GM21528 (cell line): ENCODE measurements around the gene FAM53B.
A peak's percentile ranks its signal among the peaks of the same experiment; 100 is the strongest.

ENCODE experiments used
- ATAC-seq: cut with Tn5 transposase; IDR thresholded peaks from one replicate; pipeline ENCODE4 v1.9.1; 2021; ENCODE audit warnings: mild to moderate bottlenecking, moderate library complexity; ENCODE audit not compliant: unreplicated experiment, low FRiP score

FAM53B gene

DNA sequence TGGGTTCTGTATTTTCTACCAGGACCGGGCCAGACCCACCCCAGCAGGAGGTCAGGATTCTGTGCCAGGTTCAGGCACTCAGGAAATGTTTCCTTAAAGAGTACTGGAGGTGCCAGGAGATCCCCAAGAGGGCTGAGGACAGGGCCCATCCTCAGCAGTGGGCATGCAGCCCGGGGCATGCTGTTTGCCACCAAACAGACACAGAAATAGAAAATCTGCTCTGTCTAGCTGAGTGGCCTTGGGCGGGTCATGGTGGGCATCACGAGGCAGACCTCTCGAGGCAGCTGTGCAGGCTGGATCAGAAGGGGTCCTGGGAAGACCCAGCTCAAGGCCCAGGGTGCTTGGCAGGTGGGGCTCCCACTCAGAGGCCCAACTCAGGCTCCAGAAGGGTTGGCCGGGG, 105.0 kb downstream of the FAM53B start:
- no peak for ATAC-seq

DNA sequence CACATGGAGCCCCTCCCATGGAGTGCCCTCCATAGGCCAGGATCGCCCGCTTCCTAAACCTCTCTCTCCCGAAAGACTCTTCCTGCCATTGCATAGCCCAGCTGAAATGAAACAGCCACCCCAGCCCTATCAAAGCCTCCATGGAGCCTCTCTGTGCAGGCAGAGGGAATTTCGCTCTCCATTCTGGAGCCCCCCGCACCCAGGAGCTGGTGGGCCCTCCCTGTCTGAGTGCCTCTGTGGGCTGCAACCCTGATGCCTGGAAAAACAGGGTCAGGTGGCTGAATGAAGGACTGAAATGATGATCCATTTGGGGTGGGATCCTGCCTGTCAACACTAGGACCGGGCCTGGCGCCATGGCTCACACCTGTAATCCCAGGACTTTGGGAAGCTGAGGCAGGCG, 106.4 kb downstream of the FAM53B start:
- ATAC-seq, result no peak

DNA sequence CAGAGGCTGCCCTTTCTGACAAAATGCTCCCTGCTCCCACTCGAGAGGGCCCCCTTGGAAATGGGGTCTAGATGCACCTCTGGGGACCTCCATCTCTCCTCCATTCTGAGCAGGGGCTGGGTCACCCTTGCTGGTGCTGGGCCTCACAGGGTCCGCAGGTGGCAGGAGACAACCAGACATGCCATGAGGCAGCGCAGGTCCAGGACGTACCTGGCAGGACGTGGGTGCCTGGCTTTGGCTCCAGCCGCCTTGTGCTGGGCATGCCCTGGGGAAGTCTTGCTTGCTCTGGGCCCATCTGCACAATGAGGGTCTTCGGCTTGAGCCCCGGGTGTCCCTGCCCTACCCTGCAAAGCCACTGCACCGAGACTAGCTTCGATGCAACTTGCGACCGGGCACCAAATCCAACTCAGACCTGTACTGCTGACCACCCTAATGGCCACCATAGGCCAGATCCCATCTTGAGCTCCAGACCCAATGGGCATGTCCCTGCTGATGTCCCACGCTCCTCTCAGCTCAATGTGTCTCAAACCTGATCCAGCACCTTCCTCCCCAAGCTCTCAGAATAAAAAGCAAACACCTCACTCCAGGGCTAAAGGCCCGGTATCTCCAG, 107.0 kb downstream of the FAM53B start:
- no peak for ATAC-seq

GRCh38 chr10:124636271-124636995, 107.7 kb downstream of the FAM53B start:
- no peak for ATAC-seq

DNA sequence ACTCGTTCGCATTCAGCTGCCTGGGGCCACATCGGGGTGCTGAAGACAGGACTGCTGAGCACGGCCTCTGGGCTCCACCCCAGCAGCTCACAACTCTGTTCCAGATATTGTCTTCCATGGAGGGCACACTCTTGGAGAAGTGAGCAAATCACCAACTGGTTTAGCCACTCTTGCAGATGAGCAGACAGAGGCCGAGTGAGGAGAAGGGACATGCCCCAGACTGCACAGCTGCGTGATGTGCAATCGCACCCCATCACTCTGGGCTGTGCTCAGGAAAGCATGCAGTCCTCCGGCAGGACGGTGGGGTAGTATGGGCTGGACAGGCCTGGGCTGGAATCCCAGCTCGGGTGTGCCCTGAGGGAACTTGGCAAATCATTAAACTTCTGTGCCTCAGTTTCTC, 111.6 kb downstream of the FAM53B start:
- ATAC-seq, result no peak

DNA sequence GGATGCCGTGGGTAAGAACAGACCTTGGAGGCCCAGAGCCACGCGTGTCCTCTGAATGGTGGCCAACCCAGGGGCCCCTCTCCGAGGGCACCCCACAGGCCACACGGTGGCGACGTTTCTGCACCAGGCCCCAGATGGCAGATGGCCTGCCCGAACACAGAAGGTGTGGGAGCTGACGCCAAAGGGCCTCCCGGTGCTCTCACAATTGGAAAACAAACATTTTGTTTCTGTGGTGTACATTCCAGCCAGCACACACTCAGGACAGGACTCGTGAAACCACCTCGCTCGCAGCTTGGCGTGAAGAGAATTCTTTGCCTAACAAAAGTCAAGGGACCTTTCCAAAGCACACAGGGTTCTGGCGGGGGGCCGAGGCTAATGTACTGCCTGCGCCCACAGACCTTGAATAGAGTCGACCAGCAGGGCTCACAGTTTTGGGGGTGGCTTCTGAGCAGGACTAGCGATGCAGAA, 112.1 kb downstream of the FAM53B start:
- no peak for ATAC-seq

DNA sequence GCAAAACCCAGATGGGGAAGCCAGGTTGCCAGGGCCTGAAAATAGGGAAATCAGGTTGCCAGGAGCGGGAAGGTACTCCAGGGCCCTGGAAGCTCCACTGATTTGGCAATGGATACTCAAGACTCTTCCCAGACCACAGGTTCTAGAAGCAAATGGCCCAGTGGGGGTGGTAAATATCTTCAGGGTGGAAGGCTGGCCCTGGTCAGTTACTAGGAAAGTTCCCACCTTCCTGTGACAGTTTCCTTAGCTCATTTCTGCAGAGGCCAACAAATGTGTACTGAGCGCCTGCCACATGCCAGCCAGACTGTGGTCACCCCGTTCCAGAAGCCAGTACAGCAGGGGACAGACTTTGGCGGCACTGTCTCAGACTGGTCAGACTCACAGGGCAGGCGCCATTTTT, 113.6 kb downstream of the FAM53B start:
- no peak for ATAC-seq

- no peak for ATAC-seq
Observed at GRCh38 chr10:124629842-124630241, 114.3 kb downstream of the FAM53B start.

DNA sequence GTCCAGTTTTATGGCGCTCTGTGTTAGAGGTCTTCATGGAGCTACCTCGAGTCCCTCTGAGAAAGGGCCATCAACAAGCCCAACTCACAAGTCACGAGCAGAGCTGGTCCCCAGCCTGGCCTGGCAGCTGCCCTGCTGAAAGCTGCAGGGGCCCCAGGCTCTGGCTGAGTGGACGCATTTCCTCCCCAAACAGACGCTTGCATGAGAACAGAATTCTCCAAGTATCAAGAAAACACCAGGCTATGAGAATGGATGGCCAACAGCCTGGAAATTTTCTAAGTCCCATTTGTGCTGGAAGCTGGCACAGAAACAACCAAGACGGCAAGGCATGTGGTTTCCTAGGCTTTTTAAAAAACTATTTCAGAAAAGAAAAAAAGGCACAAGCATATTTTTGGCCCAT, 114.8 kb downstream of the FAM53B start:
- no peak for ATAC-seq

DNA sequence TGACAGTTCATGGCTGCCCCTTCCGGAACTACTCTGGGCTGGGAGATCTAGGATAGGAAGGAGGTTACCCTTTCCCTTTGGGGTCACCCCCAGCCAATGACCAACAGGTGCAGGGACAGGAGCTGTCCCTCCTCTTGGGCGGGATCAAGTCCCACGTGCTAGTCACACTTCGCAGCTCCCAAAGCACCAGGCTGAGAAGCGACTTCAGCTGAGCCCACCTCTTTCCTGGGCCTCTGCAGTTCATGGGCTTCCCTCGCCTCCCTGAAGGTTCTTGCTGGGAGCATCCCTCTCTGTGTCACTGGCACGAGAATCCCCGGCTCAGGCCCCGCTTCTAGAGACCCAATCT, 115.5 kb downstream of the FAM53B start:
- ATAC-seq, result no peak

DNA sequence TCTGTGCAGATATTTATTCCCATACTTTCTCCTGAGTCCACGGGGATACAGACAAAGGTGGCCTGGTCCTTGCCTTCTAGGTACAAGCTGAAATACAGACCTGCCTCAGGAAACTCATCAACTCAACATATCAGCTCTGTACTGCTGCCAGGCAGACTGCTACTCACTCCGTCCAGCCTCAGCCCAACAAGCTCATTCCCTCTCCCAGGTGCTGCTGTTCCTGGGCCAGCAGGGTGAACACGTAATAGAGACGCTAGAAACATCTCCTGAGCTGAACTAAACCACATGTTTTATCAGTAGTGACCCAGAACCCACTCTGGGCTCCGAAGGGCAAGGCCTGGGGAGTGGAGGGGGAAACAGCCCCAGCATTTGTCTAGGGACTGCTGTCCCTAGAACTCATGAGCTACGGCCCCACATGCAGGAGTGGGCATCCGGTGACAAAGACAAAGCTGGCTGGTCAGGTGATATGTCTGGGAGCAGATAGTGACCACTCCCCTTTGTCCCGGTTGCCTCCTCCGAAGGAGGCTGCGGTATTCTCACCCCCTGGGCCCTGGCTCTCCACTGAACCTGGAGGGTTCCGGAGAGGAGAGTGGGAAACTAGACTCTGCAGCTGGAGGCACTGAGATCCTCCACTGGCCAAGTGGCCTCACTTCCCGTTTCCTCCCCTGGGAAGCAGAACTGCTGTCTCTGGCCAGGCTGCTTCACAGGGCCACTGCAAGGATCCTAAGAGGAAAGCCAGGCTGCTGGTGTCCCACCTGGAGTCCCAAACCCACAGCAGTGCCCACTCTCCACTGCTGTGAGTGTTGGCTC, 116.1 kb downstream of the FAM53B start:
- ATAC-seq, result no peak

GRCh38 chr10:124626759-124627380, 117.3 kb downstream of the FAM53B start:
- ATAC-seq, result peak; percentile 81

DNA sequence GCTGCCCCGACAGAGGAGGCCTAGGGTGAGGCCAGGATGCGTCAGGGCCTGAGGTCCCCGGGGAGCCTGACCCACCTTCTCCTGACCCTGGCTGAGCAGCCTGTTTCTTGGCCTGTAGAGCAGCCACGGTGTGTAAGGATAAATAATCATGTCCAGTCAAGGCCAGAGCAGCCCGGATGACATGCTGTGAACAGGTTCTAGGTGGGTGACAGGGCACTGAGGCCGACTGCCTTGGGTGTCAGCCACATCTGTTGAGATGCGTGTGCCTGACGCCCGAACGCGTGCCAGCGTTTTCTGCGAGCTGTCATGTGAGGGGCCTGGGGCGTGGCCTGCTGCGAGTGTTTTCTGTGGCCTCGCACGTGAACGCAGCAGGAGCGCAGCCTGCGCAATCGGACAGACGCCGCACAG, 118.3 kb downstream of the FAM53B start:
- no peak for ATAC-seq

- ATAC-seq, result no peak
Observed at GRCh38 chr10:124624895-124625294, 119.3 kb downstream of the FAM53B start.

GRCh38 chr10:124624466-124624865, 119.7 kb downstream of the FAM53B start:
- no peak for ATAC-seq

GRCh38 chr10:124624006-124624405, 120.2 kb downstream of the FAM53B start:
- no peak for ATAC-seq

DNA sequence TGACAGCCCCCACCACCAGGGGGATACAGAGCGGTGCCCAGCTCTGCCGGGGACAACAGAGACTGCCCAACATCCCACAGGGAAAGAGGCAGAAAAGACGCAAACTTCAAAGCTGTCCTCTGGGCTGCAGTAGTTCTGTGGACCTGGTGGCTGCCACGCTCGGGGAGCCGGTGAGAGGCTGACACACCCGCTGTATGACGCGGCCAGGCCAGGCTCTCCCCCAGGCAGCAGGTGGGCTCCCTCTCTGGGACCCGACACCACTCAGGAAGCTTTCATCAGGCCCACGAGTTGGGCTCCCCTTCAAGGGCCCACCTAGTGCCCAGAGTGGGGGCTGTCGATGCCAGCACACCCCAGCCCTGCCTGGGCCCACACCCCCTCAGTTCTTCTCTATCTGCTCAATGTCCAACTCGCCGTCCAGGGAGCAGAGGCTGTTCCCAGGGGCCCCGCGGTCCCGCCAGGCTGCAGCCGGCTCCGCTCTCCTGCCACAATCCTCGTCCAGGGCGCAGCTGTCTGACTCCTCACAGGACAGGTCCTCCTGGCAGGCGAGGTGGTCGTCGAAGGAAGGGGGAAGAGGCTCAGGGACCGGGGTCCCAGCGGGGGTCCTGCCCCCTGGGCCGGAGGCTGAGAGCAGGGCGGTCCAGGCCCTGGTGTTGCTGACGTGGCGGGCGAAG, 121.2 kb downstream of the FAM53B start:
- no peak for ATAC-seq

DNA sequence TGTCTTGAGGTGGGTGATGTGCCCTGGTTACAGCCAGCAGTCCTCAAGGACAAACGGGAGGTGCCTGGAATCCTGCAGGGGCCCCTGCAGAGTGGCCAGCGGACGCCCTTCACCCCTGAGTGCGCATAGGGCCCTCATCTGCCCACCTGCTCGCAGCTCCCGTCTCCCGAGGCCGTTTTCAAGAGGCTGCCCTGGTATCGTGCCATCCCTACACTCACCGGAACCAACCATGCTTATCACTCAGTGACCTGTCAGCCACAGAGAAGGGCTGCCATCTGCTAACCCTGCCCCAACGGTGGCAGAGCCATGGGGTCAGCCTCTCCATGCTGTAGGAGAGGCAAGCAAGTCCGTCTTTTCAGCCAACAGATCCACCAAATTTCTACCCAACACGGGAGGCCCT, 122.0 kb downstream of the FAM53B start:
- ATAC-seq, result no peak

DNA sequence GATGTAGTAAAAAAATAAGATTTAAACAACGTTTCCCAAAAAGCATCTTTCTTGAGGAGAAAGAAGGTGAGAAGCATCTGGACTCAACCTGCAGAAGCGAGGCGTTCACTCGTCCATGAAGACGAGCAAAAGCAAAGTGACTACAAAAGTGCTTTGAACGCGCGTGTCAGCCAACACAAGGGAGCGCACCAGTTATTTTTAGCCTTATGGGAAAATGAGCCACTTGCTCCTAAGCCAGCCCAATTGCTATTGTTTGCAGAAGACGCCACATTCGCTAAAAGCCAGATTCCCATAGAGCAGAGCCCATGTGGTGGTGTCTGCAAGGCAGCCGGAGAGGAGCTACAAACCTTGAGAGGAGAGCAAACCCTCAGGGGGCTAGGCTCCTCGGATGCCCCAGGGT, 122.5 kb downstream of the FAM53B start:
- no peak for ATAC-seq

- no peak for ATAC-seq
Observed at GRCh38 chr10:124619802-124620490, 124.2 kb downstream of the FAM53B start.
